Kidney (tissue), 14 donors: ENCODE data around the gene WNT6. TPM values are rescaled to one million over a fixed set of nuclear protein-coding genes. Genes with fewer than 3 reads are reported as not detected.

Source experiments
- DNase-seq, 5 donors: peaks; one replicate each; pipeline ENCODE4 v3.0.0-alpha.2; 2013 to 2020
- FAIRE-seq: peaks from 2 replicates; lab custom pipeline; 2012; peaks lifted over from hg19 to GRCh38; lab: Jason Lieb, UNC
- H3K27ac ChIP-seq, 2 donors: one replicate each; pipeline ENCODE4 v1.7.0; 2013; ENCODE audit warnings: low read depth in 2 of 2, low read length in 2 of 2, inconsistent platforms in 1 of 2
- H3K27me3 ChIP-seq: one replicate; pipeline ENCODE4 v1.7.1; 2013; ENCODE audit warnings: low read length, inconsistent platforms; ENCODE audit not compliant: control insufficient read depth, insufficient read depth
- H3K36me3 ChIP-seq, 3 donors: one replicate each; pipeline versions ENCODE4 v1.7.0 to v1.7.1; 2013; ENCODE audit warnings: low read length in 3 of 3, control low read depth in 1 of 3, inconsistent platforms in 1 of 3; ENCODE audit not compliant: insufficient read depth in 3 of 3, control insufficient read depth in 2 of 3
- H3K4me1 ChIP-seq, 3 donors: one replicate each; pipeline versions ENCODE4 v1.7.0 to v1.7.1; 2013; ENCODE audit warnings: low read length in 3 of 3, inconsistent platforms in 1 of 3, low read depth in 1 of 3; ENCODE audit not compliant: control insufficient read depth in 2 of 3, insufficient read depth in 2 of 3
- H3K4me3 ChIP-seq, 3 donors: one replicate each; pipeline versions ENCODE4 v1.7.0 to v1.8.1; 2013; ENCODE audit warnings: low read length in 3 of 3, control low read depth in 1 of 3, inconsistent platforms in 1 of 3
- H3K9ac ChIP-seq, 3 donors: one replicate each; pipeline versions ENCODE4 v1.7.0 to v1.7.1; 2013; ENCODE audit warnings: low read length in 3 of 3, control low read depth in 1 of 3, inconsistent platforms in 1 of 3
- H3K9me3 ChIP-seq, 3 donors: one replicate each; pipeline versions ENCODE4 v1.7.0 to v1.7.1; 2013; ENCODE audit warnings: low read length in 3 of 3, control low read depth in 1 of 3, inconsistent platforms in 1 of 3; ENCODE audit not compliant: control insufficient read depth in 2 of 3, insufficient read depth in 1 of 3
- CTCF ChIP-seq: IDR thresholded peaks from 3 replicates; pipeline ENCODE4 v1.5.1; 2012; ENCODE audit warnings: mild to moderate bottlenecking, moderate library complexity, borderline replicate concordance; ENCODE audit not compliant: insufficient read depth; ENCODE audit errors: extremely low read depth
- intact Hi-C: fragments of 100-400 bp; cut with DNase I; formaldehyde crosslinking; loops from one replicate; pipeline ENCODE4 v1.11.1; 2022
- polyA plus RNA-seq: library from polyadenylated mRNA; stranded (reverse); fragments of 350-450 nt; fragmentation: Illumina TruSeq; extraction: RNeasy Lipid Tissue Mini Kit (QIAGEN cat#74804); gene quantifications from one replicate; pipeline ENCODE4 v1.2.3, GENCODE V29; 2014; ENCODE audit warnings: low read depth, low replicate concordance; ENCODE audit not compliant: insufficient read depth
- total RNA-seq: library from RNA; stranded (reverse); fragmentation: NEBNext Ultra II Directional; extraction: Animal tissue kit (Norgen Biotek cat#: 25700); gene quantifications from one replicate; pipeline ENCODE4 v1.2.1, GENCODE V29; 2021
- donor health status: control.
- donor health status: control.
- donor health status: control.
- donor health status: control.
- donor health status: control.
- donor health status: DM: yes; HTN: yes; CAD: no.
- donor health status: Normal renal cell carcinoma (clear cell type).

WNT6 gene
- total and polyA plus RNA-seq, 2 donors from 2014 or later, result 0.57 to 0.75 TPM

DNA sequence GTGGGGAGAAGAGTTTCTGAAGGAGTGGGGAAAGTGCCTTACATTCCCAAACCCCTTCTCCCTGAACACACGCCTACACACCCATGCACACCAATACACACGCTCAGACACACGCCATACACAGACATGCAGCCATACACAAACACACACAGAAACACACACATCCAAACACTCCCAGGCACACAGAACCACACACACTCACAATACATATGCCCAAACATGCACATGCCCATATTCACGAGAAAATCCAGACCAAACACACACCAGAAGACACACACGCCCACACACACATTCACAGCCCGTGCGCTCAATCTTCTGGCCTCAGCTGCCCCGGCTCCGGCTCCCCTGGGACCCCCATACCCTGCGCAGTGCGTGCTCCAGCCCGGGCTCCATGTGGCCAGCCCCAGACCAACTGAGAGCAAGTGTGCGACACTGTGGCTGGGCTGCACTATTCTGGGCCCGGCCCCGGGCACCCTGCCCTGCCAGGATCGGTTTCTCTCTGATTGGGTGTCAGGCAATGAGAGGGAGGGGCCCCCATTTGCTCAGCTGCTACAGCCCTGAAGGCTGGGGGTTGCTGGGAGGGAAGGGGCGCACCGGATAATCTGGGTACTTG is 28.1 kb upstream of the WNT6 start, which contains the start of gene PRKAG3:
TSS of gene PRKAG3 (minus strand) at position 426 of the 613 bp plus-strand sequence.
- no peak for DNase-seq
- no peak for FAIRE-seq
- no peak for TF ChIP-seq CTCF
- H3K27me3 ChIP-seq, result no peaks in the 10 kb centered on the region
- peaks cover 0 to 2% (median 0%) of the 10 kb centered on the region in 3 donors for H3K4me1 ChIP-seq
- no peak within 1 kb of the TSS for H3K27ac ChIP-seq
- no peaks in the 10 kb centered on the region for H3K36me3 ChIP-seq
- no peak within 1 kb of the TSS for H3K9ac ChIP-seq
- H3K9me3 ChIP-seq, result no peaks in the 10 kb centered on the region
- intact Hi-C loops, result no loop called here
- no peak within 1 kb of the TSS for H3K4me3 ChIP-seq

- no peak for FAIRE-seq
- intact Hi-C loops, result no loop called here
- no peak for DNase-seq
- Histone ChIP-seq H3K36me3 (no peaks in the 10 kb centered on the region), H3K4me1 (peaks cover 0 to 2% (median 0%) of the 10 kb centered on the region in 3 donors), H3K27me3 (no peaks in the 10 kb centered on the region), H3K9ac (no peak overlapping the region), H3K9me3 (no peaks in the 10 kb centered on the region), H3K27ac (no peak overlapping the region), H3K4me3 (no peak overlapping the region)
- TF ChIP-seq CTCF, result no peak
These were observed 27.5 kb upstream of the WNT6 start for GRCh38 chr2:218832081-218832480.

DNA sequence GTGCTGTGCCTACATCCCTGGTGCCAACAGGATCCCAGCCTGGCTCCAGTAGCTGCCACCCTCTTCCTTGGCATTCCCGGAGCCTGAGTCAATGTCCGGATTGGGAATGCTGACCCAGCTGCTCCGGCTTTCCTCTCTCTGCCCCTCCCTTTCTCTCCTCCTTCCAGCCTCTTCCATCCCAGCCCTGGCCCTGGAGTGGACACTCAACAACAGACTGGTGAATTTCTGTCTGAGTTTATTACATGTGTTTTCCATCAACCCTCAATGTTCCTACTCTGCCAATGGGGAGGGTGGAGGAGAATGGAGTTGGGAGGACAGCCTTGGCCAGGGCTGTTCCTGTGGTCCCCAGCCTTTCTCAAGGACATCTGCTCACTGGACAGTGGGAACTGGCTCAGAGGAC is 27.1 kb upstream of the WNT6 start:
- FAIRE-seq, result no peak

More for the DNA sequence above, 27.1 kb upstream of the WNT6 start:
- H3K27ac ChIP-seq, result no peak overlapping the region
- no peak for DNase-seq
- H3K9ac ChIP-seq, result no peak overlapping the region
- H3K36me3 ChIP-seq, result no peaks in the 10 kb centered on the region
- H3K9me3 ChIP-seq, result peaks cover 0 to 4% (median 0%) of the 10 kb centered on the region in 3 donors
- H3K4me3 ChIP-seq, result no peak overlapping the region
- intact Hi-C loops, result no loop called here
- peaks cover 0 to 2% (median 0%) of the 10 kb centered on the region in 3 donors for H3K4me1 ChIP-seq
- H3K27me3 ChIP-seq, result no peaks in the 10 kb centered on the region
- no peak for TF ChIP-seq CTCF
